Liver (tissue), 9 donors: ENCODE measurements around the gene ZNF536. TPM values are rescaled to one million over a fixed set of nuclear protein-coding genes. Genes with fewer than 3 reads are reported as not detected.

Experiments used
- DNase-seq: peaks from one replicate; pipeline ENCODE4 v3.0.0-alpha.2; 2017; ENCODE audit warnings: low spot score
- H3K27ac ChIP-seq, 2 donors: one replicate each; pipeline ENCODE4 v1.7.0; 2013; ENCODE audit warnings: inconsistent platforms in 2 of 2, low read length in 2 of 2, control low read depth in 1 of 2, low read depth in 1 of 2, mild to moderate bottlenecking in 1 of 2
- H3K27me3 ChIP-seq, 4 donors: one replicate each; pipeline versions ENCODE4 v1.6.1 to v1.7.0; 2013; ENCODE audit warnings: low read length in 3 of 4, inconsistent platforms in 1 of 4, mild to moderate bottlenecking in 1 of 4, moderate library complexity in 1 of 4; ENCODE audit not compliant: control insufficient read depth in 4 of 4, insufficient read depth in 4 of 4
- H3K36me3 ChIP-seq, 4 donors: one replicate each; pipeline versions ENCODE4 v1.6.1 to v1.7.0; 2013; ENCODE audit warnings: low read length in 3 of 4, mild to moderate bottlenecking in 3 of 4, low read depth in 1 of 4, moderate library complexity in 1 of 4; ENCODE audit not compliant: control insufficient read depth in 4 of 4, insufficient read depth in 3 of 4
- H3K4me1 ChIP-seq, 4 donors: one replicate each; pipeline versions ENCODE4 v1.6.1 to v1.7.0; 2013; ENCODE audit warnings: low read length in 3 of 4, mild to moderate bottlenecking in 3 of 4, moderate library complexity in 1 of 4; ENCODE audit not compliant: control insufficient read depth in 4 of 4, insufficient read depth in 4 of 4
- H3K4me3 ChIP-seq, 3 donors: one replicate each; pipeline versions ENCODE4 v1.6.1 to v1.7.0; 2013; ENCODE audit warnings: low read length in 3 of 3, control low read depth in 1 of 3, low read depth in 1 of 3, mild to moderate bottlenecking in 1 of 3
- H3K9ac ChIP-seq, 2 donors: one replicate each; pipeline ENCODE4 v1.7.0; 2013; ENCODE audit warnings: low read length in 2 of 2, mild to moderate bottlenecking in 2 of 2, moderate library complexity in 2 of 2, control low read depth in 1 of 2, low read depth in 1 of 2
- H3K9me3 ChIP-seq, 4 donors: one replicate each; pipeline versions ENCODE4 v1.6.1 to v1.7.0; 2013; ENCODE audit warnings: low read length in 3 of 4; ENCODE audit not compliant: control insufficient read depth in 4 of 4
- EGR1 ChIP-seq, 2 donors: IDR thresholded peaks; 2 replicates each; pipeline ENCODE4 v1.6.1; 2016 to 2018; ENCODE audit warnings: antibody characterized with exemption in 2 of 2, low read depth in 2 of 2
- FOXA1 ChIP-seq: IDR thresholded peaks from 2 replicates; pipeline ENCODE4 v1.6.1; 2016; ENCODE audit warnings: antibody characterized with exemption
- FOXA2 ChIP-seq: IDR thresholded peaks from 2 replicates; pipeline ENCODE4 v1.6.1; 2016; ENCODE audit warnings: antibody characterized with exemption
- HNF4A ChIP-seq, 2 donors: conservative IDR thresholded peaks; 2 replicates each; pipeline ENCODE4 v1.6.1; 2016; ENCODE audit warnings: antibody characterized with exemption in 2 of 2, mild to moderate bottlenecking in 2 of 2
- HNF4G ChIP-seq: IDR thresholded peaks from 2 replicates; pipeline ENCODE4 v1.6.1; 2016; ENCODE audit warnings: antibody characterized with exemption
- JUND ChIP-seq, 2 donors: IDR thresholded peaks; 2 replicates each; pipeline ENCODE4 v1.6.1; 2016; ENCODE audit warnings: antibody characterized with exemption in 2 of 2
- NR2F2 ChIP-seq: IDR thresholded peaks from 2 replicates; pipeline ENCODE4 v1.6.1; 2016; ENCODE audit warnings: antibody characterized with exemption
- RAD21 ChIP-seq, 2 donors: IDR thresholded peaks; 2 replicates each; pipeline ENCODE4 v1.6.1; 2016; ENCODE audit warnings: antibody characterized with exemption in 2 of 2, mild to moderate bottlenecking in 2 of 2
- REST ChIP-seq: IDR thresholded peaks from 2 replicates; pipeline ENCODE4 v1.6.1; 2016; ENCODE audit warnings: antibody characterized with exemption, mild to moderate bottlenecking
- RXRA ChIP-seq, 2 donors: IDR thresholded peaks; 2 replicates each; pipeline ENCODE4 v1.6.1; 2017 to 2018; ENCODE audit warnings: antibody characterized with exemption in 2 of 2, mild to moderate bottlenecking in 1 of 2
- SP1 ChIP-seq: IDR thresholded peaks from 2 replicates; pipeline ENCODE4 v1.6.1; 2018; ENCODE audit warnings: antibody characterized with exemption, mild to moderate bottlenecking
- TAF1 ChIP-seq: conservative IDR thresholded peaks from 2 replicates; pipeline ENCODE4 v1.6.1; 2016; ENCODE audit warnings: antibody characterized with exemption, mild to moderate bottlenecking
- YY1 ChIP-seq: IDR thresholded peaks from 2 replicates; pipeline ENCODE4 v1.6.1; 2016; ENCODE audit warnings: antibody characterized with exemption, mild to moderate bottlenecking
- WGBS: extraction: QIAGEN DNeasy Blood & Tissue Kit; methylation state at CpG from one replicate; pipeline ENCODE4 v1.1.7; 2013; 5-methylcytosine and 5-hydroxymethylcytosine counted together
- polyA plus RNA-seq, 2 donors: library from polyadenylated mRNA; stranded (reverse) in 1 of 2; unstranded in 1 of 2; fragments of 200-250 nt in 1 of 2; fragments of >200 nt in 1 of 2; fragmentation: Nextera tagmentation in 1 of 2; extraction: Ambion mirVana in 1 of 2; gene quantifications; one replicate each; pipeline versions ENCODE4 v1.2.1 to v1.2.3, GENCODE V29; 2013 to 2015
- total RNA-seq, 2 donors: library from RNA; depleted of rRNA; stranded (reverse); fragments of >200 nt; gene quantifications; one replicate each; pipeline ENCODE4 v1.2.3, GENCODE V29; 2014
- TF ChIP-seq, protein P1 (sequence below): fragments of 150-350 bp; IDR thresholded peaks from 2 replicates; pipeline ENCODE4 v1.5.1; 2017; ENCODE audit warnings: improper control_type of control experiment, low read depth, low read length; ENCODE audit not compliant: missing input control
- TF ChIP-seq, protein P2 (sequence below): IDR thresholded peaks from 2 replicates; pipeline ENCODE4 v1.6.1; 2016; ENCODE audit warnings: antibody characterized with exemption
- TF ChIP-seq, protein P3 (sequence below): IDR thresholded peaks from 2 replicates; pipeline ENCODE4 v1.6.1; 2016; ENCODE audit warnings: antibody characterized with exemption
- TF ChIP-seq, protein P4 (sequence below): IDR thresholded peaks from 2 replicates; pipeline ENCODE4 v1.6.1; 2016; ENCODE audit warnings: antibody characterized with exemption
- donor health status: healthy.
- donor health status: healthy.
- donor health status: healthy.
- donor health status: healthy.
- donor health status: healthy.

ZNF536 gene
- total and polyA plus RNA-seq, 4 donors, result 0.02 to 0.17 (median 0.08) TPM

DNA sequence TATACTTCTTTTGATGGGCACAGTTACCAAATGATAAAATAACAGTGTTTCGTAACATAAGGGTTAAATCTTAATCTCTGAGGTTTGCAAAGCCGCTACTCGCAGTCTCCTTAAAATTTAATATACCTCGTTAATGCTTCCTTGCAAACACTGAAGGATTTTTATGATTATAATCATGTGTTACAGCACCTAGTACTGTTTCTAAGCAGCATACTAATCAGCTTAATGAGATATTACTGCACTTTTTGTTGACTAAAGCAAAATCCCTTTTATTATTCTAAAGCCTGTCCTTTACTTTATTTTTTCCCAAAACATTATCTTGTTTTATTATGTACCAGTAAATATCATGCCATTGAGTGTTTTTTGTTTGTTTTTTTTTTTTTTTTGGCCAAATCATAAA, 70.5 kb downstream of the ZNF536 start:
- Histone ChIP-seq H3K36me3 (no peaks in the 10 kb centered on the region), H3K4me1 (no peaks in the 10 kb centered on the region), H3K9me3 (no peaks in the 10 kb centered on the region), H3K27ac (no peak overlapping the region), H3K4me3 (no peak overlapping the region), H3K27me3 (peaks cover 0 to 2% (median 0%) of the 10 kb centered on the region in 4 donors), H3K9ac (no peak overlapping the region)
- no peak for TF ChIP-seq REST
- TF ChIP-seq, protein P1, sequence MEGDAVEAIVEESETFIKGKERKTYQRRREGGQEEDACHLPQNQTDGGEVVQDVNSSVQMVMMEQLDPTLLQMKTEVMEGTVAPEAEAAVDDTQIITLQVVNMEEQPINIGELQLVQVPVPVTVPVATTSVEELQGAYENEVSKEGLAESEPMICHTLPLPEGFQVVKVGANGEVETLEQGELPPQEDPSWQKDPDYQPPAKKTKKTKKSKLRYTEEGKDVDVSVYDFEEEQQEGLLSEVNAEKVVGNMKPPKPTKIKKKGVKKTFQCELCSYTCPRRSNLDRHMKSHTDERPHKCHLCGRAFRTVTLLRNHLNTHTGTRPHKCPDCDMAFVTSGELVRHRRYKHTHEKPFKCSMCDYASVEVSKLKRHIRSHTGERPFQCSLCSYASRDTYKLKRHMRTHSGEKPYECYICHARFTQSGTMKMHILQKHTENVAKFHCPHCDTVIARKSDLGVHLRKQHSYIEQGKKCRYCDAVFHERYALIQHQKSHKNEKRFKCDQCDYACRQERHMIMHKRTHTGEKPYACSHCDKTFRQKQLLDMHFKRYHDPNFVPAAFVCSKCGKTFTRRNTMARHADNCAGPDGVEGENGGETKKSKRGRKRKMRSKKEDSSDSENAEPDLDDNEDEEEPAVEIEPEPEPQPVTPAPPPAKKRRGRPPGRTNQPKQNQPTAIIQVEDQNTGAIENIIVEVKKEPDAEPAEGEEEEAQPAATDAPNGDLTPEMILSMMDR, result no peak
- TF ChIP-seq, protein P2, sequence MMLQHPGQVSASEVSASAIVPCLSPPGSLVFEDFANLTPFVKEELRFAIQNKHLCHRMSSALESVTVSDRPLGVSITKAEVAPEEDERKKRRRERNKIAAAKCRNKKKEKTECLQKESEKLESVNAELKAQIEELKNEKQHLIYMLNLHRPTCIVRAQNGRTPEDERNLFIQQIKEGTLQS, result no peak
- 79% methylated on average over 4 of the region's 4 CpGs for WGBS
- DNase-seq, result no peak

GRCh38 chr19:30443531-30444252, 71.5 kb downstream of the ZNF536 start:
- H3K27ac ChIP-seq, result no peak overlapping the region
- H3K27me3 ChIP-seq, result peaks cover 0 to 2% (median 0%) of the 10 kb centered on the region in 4 donors
- no peak overlapping the region for H3K4me3 ChIP-seq
- TF ChIP-seq, protein P2, result no peak
- no peak for TF ChIP-seq NR2F2
- TF ChIP-seq, protein P3, sequence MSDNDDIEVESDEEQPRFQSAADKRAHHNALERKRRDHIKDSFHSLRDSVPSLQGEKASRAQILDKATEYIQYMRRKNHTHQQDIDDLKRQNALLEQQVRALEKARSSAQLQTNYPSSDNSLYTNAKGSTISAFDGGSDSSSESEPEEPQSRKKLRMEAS, result no peak
- TF ChIP-seq REST, result no peak
- no peak for TF ChIP-seq TAF1
- no peak for TF ChIP-seq YY1
- no peak for TF ChIP-seq HNF4A (conservative IDR thresholded peaks at IDR 0.05)
- TF ChIP-seq JUND (IDR thresholded peaks at IDR 0.05), result no peak
- TF ChIP-seq RXRA (IDR thresholded peaks at IDR 0.05), result no peak
- TF ChIP-seq FOXA1, result no peak
- no peak for TF ChIP-seq EGR1 (IDR thresholded peaks at IDR 0.05; ENCODE audit: low read depth in 2 of 2)
- TF ChIP-seq SP1, result no peak
- no peak for TF ChIP-seq RAD21 (IDR thresholded peaks at IDR 0.05)
- no peak for TF ChIP-seq HNF4G
- TF ChIP-seq, protein P4, sequence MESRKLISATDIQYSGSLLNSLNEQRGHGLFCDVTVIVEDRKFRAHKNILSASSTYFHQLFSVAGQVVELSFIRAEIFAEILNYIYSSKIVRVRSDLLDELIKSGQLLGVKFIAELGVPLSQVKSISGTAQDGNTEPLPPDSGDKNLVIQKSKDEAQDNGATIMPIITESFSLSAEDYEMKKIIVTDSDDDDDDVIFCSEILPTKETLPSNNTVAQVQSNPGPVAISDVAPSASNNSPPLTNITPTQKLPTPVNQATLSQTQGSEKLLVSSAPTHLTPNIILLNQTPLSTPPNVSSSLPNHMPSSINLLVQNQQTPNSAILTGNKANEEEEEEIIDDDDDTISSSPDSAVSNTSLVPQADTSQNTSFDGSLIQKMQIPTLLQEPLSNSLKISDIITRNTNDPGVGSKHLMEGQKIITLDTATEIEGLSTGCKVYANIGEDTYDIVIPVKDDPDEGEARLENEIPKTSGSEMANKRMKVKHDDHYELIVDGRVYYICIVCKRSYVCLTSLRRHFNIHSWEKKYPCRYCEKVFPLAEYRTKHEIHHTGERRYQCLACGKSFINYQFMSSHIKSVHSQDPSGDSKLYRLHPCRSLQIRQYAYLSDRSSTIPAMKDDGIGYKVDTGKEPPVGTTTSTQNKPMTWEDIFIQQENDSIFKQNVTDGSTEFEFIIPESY, result no peak
- TF ChIP-seq, protein P1, result no peak
- no peak for TF ChIP-seq FOXA2
- no peak overlapping the region for H3K9ac ChIP-seq
- 93% methylated on average over 50 of the region's 50 CpGs for WGBS
- DNase-seq, result no peak
- H3K36me3 ChIP-seq, result no peaks in the 10 kb centered on the region
- no peaks in the 10 kb centered on the region for H3K4me1 ChIP-seq
- no peaks in the 10 kb centered on the region for H3K9me3 ChIP-seq
